Measurements from ENCODE around the gene DOCK10.

Gene DOCK10

DNA sequence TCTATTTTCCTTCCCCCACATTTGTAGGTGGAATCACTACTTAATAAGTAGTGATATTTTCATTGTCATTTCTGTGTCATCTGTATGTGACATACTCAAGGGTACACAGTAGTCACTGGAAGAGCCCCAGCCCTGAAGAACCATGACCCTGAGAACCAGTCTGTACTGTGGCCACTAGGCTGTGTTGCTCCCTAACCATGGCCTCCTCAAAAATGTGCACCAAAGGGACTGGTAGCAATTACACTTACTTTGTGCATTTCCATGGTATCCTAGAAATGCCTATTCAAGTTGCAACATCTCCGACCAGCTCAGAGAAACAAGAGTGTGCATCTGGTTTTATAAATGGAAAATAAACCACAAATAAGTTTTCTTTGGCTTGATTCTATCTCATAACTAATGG lies 155.1 kb downstream of the DOCK10 start:
- DNase-seq (ENCODE audit: low read depth, low spot score): no peak
- no peak overlapping the region for H3K27ac ChIP-seq

DNA sequence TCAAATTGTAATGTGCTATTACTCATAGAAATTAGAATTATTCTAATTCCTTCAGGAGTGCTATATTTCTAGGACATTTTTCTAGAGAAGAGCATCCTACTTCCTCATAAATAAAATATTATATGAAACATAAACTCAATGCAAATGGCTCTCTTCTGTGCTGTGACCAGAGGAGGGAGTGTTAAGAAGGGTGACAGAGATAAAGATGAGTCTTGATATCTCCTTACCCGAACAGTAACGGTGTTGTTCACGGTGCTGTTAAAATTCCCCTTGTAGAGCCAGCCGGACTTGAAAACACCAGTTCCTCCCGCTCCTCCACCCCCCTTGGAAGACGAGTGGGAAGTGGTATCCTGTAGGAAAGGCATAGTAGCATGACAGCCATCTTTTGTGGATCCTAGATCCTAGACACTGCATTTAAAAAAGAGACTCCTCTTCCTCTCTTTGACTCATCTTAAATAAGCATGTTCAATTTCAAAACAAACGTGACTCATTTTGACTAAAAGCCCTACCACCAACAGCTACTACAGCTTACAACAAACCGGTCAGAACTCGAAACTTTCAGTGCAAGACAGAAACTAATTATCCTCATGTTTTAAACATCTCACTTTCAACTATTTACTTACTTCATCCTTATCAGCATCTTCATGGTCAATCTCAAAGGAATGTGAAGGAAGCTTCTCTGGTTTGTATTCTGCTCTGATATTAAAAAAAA lies 156.3 kb downstream of the DOCK10 start:
- DNase-seq (ENCODE audit: low read depth, low spot score): peak; percentile 82
- peak overlapping the region; percentile 54 for H3K27ac ChIP-seq

DNA sequence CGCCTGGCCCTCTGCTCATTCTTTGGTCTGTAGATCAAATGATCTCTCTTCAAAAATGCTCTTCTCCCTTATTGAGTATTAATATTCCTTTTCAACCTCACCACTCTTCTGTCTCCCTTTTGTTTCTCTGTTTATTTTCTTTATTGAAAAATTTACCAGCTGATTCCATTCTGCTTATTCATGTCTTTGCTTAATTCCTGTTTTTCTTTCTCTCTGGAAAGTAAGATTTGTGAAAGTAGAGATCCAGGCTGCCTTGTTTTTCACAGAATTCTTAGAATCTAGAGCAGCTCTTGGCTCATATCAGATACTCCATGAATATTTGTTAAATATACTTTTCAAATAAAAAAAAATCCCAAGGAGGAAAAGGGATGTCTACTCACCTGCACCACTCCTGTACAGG lies 157.0 kb downstream of the DOCK10 start:
- H3K27ac ChIP-seq: no peak overlapping the region
- DNase-seq (ENCODE audit: low read depth, low spot score): no peak

DNA sequence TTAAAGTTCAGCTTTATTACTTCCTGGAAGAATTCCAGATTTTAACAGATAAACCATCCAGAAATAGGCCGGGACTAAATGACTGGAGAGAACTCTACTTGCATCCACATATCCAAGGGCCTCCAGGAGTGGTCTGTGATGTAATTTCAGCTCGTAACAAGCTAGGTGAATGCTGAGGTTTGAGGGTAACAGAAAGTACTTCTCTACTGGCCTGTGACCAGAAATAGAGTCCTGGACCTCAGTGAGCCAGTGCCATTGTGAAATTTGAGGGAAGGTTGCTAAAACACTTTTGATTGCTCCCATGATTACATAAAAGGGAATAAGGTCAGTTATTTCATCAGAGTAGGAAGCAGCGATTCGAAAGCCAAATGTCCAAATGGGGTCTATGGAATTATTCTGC lies 158.1 kb downstream of the DOCK10 start:
- no peak overlapping the region for H3K27ac ChIP-seq
- no peak for DNase-seq (ENCODE audit: low read depth, low spot score)

DNA sequence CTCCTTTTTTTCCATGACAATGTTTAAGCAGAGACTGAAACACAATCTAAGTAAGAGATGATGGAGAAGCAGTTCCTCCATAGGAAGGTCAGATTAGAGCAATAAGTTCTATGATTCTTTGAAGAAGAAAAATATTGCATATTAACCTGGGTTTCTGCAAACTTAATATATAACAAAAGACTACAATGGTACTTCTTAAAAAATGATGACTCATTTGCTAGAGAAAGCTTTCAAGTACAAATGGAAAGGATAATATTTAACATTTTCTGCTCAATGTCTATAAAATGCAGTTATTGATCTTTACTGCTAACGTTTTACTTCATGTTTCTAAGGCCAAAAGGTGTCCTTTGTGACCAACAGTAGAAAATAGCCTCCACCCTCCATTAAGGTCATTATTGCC lies 158.6 kb downstream of the DOCK10 start:
- no peak overlapping the region for H3K27ac ChIP-seq
- no peak for DNase-seq (ENCODE audit: low read depth, low spot score)

DNA sequence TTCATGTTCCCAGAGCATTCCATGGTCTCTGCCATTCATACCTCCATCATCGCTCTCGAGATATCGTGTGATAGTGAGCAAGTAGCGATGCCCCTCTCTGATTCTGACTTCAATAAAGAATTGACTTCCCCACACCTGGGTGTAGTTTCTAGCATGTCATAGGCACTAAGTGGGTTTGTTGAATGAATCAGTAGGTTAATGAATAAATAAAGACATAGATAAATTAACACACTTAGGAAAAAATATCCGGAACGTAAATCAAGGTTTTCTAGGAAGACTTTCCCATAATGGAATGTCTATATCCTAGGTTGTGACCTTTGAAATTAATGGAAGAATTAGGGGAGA lies 159.1 kb downstream of the DOCK10 start:
- DNase-seq (ENCODE audit: low read depth, low spot score): no peak
- peak overlapping the region; percentile 76 for H3K27ac ChIP-seq

DNA sequence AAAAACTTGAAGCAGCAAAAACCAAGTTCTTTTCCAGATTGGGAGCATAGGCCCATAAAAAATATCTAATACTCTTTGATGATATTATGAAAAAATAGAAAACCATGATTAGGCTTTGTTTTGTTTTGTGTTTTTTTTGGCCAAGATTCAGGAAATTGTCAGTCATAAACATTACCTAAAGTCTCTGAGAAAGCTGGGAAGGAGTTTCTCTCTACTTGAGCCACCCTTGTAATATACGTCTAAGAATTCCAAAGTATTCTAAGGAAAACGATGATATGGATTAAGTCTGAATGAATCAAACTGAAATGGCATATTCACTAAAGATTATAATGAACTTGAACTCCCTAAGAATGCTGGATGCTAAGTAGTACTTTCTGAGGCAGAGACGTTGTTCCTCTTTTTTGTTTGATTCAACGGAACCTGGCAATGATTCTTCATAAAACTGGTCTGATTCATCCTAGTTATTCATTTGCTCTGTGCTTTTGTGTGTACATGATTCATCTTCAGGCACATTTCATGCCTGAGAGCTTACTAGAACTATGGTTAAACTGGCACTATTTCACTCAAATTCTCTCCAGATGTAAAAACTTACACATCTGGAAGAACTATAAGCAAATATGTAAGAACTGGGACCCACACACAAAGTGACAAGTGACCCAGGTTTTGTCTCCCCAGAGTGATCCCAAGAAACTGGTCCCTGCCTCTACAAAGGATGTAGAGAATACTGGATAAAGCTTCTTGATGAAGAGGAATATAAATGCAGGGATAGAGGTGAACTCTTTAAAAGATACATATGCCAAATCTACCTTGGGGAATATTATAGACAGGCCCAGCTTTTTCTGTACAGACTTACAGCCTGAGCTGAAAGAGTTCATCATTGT lies 159.7 kb downstream of the DOCK10 start:
- peak overlapping the region; percentile 76 for H3K27ac ChIP-seq
- DNase-seq (ENCODE audit: low read depth, low spot score): peak; percentile 57

DNA sequence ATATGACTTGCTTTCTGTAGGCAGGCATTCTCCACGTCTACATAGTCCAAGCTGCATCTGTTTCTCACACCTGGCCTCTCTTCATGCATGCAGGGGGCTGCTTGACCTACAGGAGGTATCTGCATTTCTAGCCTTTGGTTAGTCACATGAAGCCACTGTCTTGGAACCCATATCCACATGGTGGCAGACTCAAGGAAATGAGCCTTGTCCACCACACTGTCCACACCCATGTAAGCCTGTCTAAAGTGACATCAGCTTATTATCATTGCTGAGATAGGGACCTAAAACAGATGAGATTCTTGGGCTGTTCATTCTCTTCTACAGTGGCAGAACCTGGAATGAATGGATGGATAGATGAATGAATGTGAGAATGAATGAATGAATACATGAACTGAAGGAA lies 160.4 kb downstream of the DOCK10 start:
- no peak for DNase-seq (ENCODE audit: low read depth, low spot score)
- H3K27ac ChIP-seq: peak overlapping the region; percentile 76

DNA sequence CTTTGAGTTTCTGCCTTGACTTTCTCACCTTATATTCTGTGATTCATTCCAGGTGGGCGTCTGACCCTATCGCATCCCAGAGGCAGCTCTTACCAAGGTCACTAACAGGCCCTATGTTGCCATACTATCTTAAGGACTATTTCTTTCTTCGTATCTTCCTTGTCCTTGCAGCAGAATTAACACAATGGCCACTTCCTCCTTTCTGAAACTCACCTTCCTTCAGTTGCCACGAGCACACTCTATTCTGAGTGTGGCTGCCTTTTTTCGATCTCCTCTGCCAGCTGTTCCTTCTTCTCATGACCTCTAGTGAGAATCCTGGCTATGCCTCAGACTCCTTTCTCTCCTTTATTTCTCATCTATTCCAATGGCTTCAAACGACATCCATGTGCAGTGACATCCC lies 165.7 kb downstream of the DOCK10 start:
- no peak overlapping the region for H3K27ac ChIP-seq
- DNase-seq (ENCODE audit: low read depth, low spot score): no peak

DNA sequence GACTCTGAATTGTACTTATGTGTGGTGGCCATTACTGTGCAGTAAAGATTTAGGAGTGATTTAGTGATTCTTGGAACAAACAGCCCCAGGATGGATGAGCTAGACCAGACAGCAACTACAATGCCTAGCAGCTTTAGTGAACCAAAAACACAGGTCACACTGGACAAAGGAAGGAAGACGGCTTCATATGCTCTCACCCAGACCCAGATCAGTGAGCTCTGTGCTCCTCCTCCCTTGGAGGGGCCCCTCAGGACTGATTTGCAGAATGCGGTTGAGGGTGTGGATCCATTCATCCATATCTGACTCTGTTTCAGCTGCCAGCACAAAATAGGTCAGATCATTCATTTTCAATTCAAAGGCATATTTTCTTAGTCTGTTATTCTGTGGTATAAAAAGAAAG lies 166.4 kb downstream of the DOCK10 start:
- no peak for DNase-seq (ENCODE audit: low read depth, low spot score)
- no peak overlapping the region for H3K27ac ChIP-seq

DNA sequence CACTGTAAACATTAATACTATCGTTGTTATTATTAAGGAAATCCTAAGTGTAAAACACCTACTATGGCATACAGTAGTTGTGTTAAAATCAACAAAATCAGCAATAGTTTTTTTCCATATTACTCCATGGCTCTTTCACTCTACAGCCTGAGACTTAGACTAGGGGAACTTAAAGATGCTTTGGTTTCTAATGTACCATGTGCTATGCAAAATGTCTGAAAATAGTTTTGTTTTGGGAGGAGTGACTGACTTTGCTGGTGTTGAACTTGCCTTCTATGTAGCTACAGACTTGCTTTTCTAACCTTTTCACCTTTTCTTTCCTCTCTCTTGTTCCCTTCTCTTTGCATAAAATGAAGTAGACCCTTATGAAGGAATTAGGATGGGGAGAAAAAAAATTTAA lies 167.1 kb downstream of the DOCK10 start:
- DNase-seq (ENCODE audit: low read depth, low spot score): no peak
- H3K27ac ChIP-seq: no peak overlapping the region

DNA sequence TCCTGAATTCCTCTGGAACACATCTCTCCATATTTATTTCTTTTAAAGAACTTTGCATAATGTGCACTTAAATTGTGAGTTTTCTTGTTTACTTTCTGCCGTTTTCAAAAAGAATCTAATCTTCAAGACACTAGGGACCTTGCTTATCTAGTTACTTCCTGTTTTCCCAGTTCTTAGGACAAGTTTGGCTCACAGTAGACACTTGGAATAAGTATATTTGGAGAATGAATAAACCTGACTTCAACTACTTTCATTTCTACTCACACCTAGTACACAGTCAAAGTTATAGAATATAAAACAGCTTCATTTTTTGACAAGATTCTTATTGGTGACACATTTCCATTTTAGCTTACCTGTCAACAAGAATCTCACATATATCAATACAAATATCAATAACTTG lies 170.5 kb downstream of the DOCK10 start:
- no peak overlapping the region for H3K27ac ChIP-seq
- no peak for DNase-seq (ENCODE audit: low read depth, low spot score)

DNA sequence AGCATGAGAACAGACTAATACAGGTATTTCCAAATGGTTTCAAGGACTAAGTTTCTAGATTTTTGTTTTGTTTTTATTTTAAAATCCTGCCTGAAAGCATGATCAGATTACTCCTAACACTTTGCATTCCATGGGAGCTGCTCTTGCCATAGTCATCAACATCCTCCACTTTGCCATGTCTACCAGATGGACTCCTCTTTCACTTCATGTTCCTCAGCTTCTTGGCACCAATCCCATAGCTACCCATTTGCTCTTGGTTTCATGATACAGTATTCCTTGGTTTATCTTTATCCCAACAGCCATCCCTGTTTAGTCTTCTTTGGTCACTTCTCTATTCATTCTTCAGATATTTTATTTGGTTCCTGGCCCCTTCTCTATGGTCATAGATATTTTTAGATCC lies 171.9 kb downstream of the DOCK10 start:
- H3K27ac ChIP-seq: no peak overlapping the region
- no peak for DNase-seq (ENCODE audit: low read depth, low spot score)

DNA sequence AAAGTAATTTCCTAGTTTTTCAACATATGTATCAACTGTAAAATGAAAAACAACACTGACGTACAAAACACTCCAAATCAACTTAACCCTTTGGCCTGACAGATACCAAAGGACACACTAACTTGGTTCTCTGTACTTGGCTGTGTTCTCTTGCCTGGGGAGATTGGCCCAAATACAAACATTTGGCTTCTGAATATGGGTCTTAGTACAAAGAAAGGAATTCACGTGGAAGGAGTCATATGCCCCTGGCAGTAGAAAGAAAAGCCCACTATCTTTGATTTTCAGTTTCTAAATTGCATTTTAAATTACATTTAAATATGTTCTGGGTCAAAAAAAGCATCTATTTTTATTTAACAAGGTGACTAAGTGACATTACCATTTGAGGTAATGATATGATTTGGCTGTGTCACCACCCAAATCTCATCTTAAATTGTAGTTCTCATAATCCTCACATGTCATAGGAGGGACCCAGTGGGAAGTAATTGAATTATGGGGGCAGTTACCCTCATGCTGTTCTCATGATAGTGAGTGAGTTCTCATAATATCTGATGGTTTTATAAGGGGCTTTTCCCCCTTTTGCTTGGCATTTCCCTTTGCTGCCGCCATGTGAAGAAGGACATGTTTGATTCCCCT lies 172.6 kb downstream of the DOCK10 start:
- H3K27ac ChIP-seq: no peak overlapping the region

DNA sequence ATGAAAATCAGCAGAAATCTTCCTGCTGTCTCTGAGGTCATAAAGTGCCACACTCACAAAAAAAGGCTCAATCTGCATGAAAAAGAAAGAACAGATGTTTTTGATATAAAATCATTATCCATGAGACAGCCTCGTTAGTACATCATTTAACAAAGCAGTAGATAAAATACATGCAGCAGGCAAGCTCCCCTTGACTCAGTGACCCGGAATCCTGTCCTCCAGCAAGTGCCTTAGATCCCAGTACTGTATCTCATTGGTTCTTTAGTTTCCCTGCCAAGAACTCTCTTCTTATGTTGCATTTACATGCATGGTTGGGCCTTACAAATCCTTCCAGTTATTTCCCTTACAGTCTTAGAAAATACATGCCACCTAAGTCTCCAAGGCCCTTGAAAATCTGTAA lies 177.3 kb downstream of the DOCK10 start:
- H3K27ac ChIP-seq: no peak overlapping the region

More for the DNA sequence above, 172.6 kb downstream of the DOCK10 start:
- no peak for DNase-seq (ENCODE audit: low read depth, low spot score)

GRCh38 chr2:224861266-224861665 lies 181.0 kb downstream of the DOCK10 start:
- DNase-seq (ENCODE audit: low read depth, low spot score): no peak
- H3K27ac ChIP-seq: peak overlapping the region; percentile 36

More for the DNA sequence above, 177.3 kb downstream of the DOCK10 start:
- no peak for DNase-seq (ENCODE audit: low read depth, low spot score)

GRCh38 chr2:224860786-224861185 lies 181.5 kb downstream of the DOCK10 start:
- peak overlapping the region; percentile 36 for H3K27ac ChIP-seq
- DNase-seq (ENCODE audit: low read depth, low spot score): no peak

DNA sequence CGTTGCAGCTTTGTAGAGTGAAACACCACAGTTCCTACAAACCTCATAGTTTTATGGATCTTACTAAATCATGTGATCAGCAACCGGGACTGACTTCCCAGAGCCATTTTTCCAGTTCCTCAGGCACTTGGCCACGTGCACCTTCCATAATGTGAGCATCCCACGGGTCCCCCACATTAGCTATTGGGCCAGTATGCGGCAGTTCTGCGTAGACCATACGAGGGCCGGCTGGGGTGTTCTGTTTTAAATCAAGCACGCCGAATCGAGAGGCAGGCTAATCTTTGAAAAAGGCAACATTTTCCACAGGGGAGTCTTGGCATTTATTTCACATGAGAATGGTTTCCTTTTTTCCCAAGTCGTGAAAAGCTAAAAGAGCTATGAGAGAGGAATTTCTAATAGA lies 190.5 kb downstream of the DOCK10 start:
- H3K27ac ChIP-seq: no peak overlapping the region
- DNase-seq (ENCODE audit: low read depth, low spot score): no peak

- DNase-seq (ENCODE audit: low read depth, low spot score): no peak
- H3K27ac ChIP-seq: no peak overlapping the region
These were observed 192.2 kb downstream of the DOCK10 start for GRCh38 chr2:224850081-224850480.

DNA sequence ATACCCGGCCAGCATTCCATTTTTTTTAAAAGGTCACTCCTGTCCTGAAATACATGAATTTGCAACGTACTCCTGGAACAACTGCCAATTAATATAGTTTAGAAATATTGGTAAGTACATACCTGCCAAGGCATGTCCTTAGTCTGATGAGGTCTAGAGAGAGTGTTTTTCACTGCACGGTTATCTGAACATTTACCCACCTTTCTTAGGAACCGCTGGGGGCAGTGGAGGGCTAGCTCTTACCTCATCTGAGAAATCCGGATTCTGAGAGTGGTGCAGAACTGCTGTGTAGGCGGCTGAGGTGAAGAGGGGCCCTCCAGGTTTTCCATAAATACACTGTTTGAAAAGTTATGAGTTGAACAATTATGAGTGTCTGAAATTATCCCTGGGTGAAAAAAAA lies 193.0 kb downstream of the DOCK10 start:
- DNase-seq (ENCODE audit: low read depth, low spot score): no peak
- no peak overlapping the region for H3K27ac ChIP-seq

Data from epithelial cell of prostate (primary cell).